Measurements from ENCODE around the gene ARHGEF33. TPM values are rescaled to one million over a fixed set of nuclear protein-coding genes. Genes with fewer than 3 reads are reported as not detected.

Gene ARHGEF33
- total and polyA plus RNA-seq, 2 of the 13 experiments (the other 11 are each of a cell fraction or from before 2014, with no cell fraction given): 0.04 TPM; not detected in 1

DNA sequence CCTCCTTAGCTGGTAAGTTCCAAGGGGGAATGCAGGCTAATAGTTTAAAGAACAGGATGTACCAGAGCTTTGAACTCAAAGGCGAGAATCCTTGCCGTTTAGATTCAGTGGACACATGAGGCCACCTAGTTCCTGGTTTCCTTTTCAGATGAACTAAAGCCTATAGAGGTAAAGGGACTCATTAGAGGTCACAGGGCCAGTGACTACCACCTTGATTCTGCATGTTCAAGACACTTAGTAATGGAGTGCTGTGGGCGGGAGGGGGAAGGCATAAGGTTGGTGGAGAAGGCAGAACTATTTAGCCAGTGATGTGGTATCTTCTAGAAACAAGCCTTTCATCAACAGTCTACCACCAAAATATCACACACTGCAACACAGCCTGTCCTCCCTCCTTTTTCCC, 47.9 kb downstream of the ARHGEF33 start (continued):
- TF ChIP-seq, protein P1, sequence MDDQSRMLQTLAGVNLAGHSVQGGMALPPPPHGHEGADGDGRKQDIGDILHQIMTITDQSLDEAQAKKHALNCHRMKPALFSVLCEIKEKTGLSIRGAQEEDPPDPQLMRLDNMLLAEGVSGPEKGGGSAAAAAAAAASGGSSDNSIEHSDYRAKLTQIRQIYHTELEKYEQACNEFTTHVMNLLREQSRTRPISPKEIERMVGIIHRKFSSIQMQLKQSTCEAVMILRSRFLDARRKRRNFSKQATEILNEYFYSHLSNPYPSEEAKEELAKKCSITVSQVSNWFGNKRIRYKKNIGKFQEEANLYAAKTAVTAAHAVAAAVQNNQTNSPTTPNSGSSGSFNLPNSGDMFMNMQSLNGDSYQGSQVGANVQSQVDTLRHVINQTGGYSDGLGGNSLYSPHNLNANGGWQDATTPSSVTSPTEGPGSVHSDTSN (CRISPR knock-in tag; IDR thresholded peaks at IDR 0.05; ENCODE audit: borderline replicate concordance): no peak
- TF ChIP-seq RARA (CRISPR knock-in tag; IDR thresholded peaks at IDR 0.05) (no peak), JUN (CRISPR knock-in tag; IDR thresholded peaks at IDR 0.05) (no peak), ZBTB3 (CRISPR knock-in tag; IDR thresholded peaks at IDR 0.05; ENCODE audit: borderline replicate concordance, low read depth) (no peak)

DNA sequence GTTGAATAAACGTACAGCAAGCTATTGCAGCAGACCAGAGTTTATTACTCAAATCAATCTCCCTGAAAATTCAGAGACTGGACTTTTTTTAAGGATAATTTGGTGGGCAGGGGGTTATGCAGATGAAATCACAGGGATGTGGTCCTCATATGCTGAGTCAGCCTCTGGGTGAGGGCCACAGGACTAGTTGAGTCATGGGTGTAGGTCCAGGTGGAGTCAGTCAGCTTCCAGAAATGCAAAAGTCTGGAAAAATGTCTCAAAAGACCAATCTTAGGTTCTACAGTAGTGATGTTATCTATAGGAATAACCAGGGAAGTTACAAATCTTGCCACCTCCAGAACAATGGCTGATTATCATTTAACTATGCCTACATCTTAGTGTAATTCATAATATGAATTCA, 51.1 kb downstream of the ARHGEF33 start:
- POLR2A ChIA-PET: no interaction called here
- intact Hi-C loops (cut with micrococcal nuclease; ENCODE audit: unreplicated experiment): no loop called here
- CTCF ChIA-PET (ENCODE audit: low intra/inter-chr PET ratio, low total read pairs): no interaction called here

More for the DNA sequence above, 51.1 kb downstream of the ARHGEF33 start:
- Histone ChIP-seq H4K20me1 (ENCODE audit: insufficient read depth, low read length) (no peaks in the 10 kb centered on the region), H3K9ac (ENCODE audit: insufficient read depth, low read depth, low read length) (no peak overlapping the region), H3K79me2 (ENCODE audit: insufficient read depth, low read length) (no peaks in the 10 kb centered on the region), H3K4me3 (replicated peaks in 1 of 3; ENCODE audit: insufficient read depth in 1 of 3, low read depth in 2 of 3, low read length in 3 of 3) (no peak overlapping the region), H3K4me2 (ENCODE audit: low read depth, low read length) (no peak overlapping the region), H3K4me1 (ENCODE audit: insufficient read depth, low read length) (peaks cover 10% of the 10 kb centered on the region; the same call in 1 of the 2 replicates), H3K9me3 (ENCODE audit: low read length) (no peaks in the 10 kb centered on the region), H3K27ac (ENCODE audit: extremely low read length, insufficient read depth, low read length) (no peak overlapping the region), H2AFZ (ENCODE audit: low read length) (no peak overlapping the region), H3K36me3 (replicated peaks in 1 of 2; ENCODE audit: control insufficient read depth in 1 of 2, insufficient read depth in 2 of 2, low read length in 2 of 2) (no peaks in the 10 kb centered on the region), H3K27me3 (ENCODE audit: control insufficient read depth in 1 of 2, insufficient read depth in 2 of 2, low read length in 2 of 2) (no peaks in the 10 kb centered on the region)
- no peak for FAIRE-seq
- WGBS (ENCODE audit: low lambda C conversion rate): 18% methylated on average over 1 of the region's 1 CpG
- no peak for DNase-seq (ENCODE audit: low spot score)
- in situ Hi-C loops (cut with HindIII; ENCODE audit: extremely low pct_ligation_motif_present, low pct_unique_long_range_greater_than_20kb): loop anchor here (10.0 kb wide), 1 partner anchor 114 kb away; no protein-coding TSS in a partner anchor
- BruUV-seq (replicated peaks): no TSS peak
- no peak for ATAC-seq
- TF ChIP-seq E2F5 (CRISPR knock-in tag; conservative IDR thresholded peaks at IDR 0.05): no peak
- no peak for TF ChIP-seq ZFP36L2 (CRISPR knock-in tag; IDR thresholded peaks at IDR 0.05)
- TF ChIP-seq ZNF781 (CRISPR knock-in tag; IDR thresholded peaks at IDR 0.05; ENCODE audit: borderline replicate concordance, not compliant biosample characterization): no peak
- TF ChIP-seq SAP130 (CRISPR knock-in tag; IDR thresholded peaks at IDR 0.05; ENCODE audit: low read depth): no peak
- TF ChIP-seq MAFK (conservative IDR thresholded peaks at IDR 0.05 in 1 of 2, IDR thresholded peaks at IDR 0.05 in 1 of 2; ENCODE audit: low read length in 2 of 2): peak; percentile 45 to 67; a peak in 3 of 4 replicates
- TF ChIP-seq, protein P2, sequence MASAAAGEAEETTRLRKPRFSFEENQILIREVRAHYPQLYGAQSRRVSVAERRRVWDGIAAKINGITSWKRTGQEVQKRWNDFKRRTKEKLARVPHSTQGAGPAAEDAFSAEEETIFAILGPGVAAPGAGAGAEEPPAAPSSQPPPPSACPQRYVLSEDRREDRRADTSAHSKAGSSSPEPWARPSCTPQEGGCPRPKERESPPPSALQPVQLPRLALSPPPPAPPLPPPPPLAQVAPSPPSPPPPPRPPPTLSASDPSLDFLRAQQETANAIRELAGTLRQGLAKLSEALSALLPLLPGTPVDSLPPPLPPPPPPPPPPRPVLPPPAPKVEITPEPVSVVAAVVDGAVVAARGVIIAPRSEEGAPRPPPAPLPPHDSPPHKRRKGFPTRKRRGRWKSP (CRISPR knock-in tag; IDR thresholded peaks at IDR 0.05): no peak
- TF ChIP-seq MAFF (IDR thresholded peaks at IDR 0.05; ENCODE audit: low read depth, low read length): peak; percentile 37; the same call in 1 of the 2 replicates
- TF ChIP-seq ISL2 (CRISPR knock-in tag; IDR thresholded peaks at IDR 0.05): no peak
- no peak for TF ChIP-seq TCF7 (IDR thresholded peaks at IDR 0.05; ENCODE audit: low read depth)
